Kidney glomerular epithelial cell (primary cell): Measurements from ENCODE around the gene MB21D2.

Source experiments
- DNase-seq: peaks from one replicate; lab custom pipeline; 2025; lab: John Stamatoyannopoulos, UW

MB21D2 gene

GRCh38 chr3:192833177-192833890, 84.3 kb downstream of the MB21D2 start:
- DNase-seq, result no peak

- no peak for DNase-seq
Observed at GRCh38 chr3:192831801-192832347, 85.8 kb downstream of the MB21D2 start.

GRCh38 chr3:192831111-192831644, 86.5 kb downstream of the MB21D2 start:
- DNase-seq, result peak; percentile 47

- DNase-seq, result no peak
Observed at GRCh38 chr3:192830291-192831110, 87.2 kb downstream of the MB21D2 start.

- no peak for DNase-seq
Observed at GRCh38 chr3:192827863-192828594, 89.6 kb downstream of the MB21D2 start.

GRCh38 chr3:192827208-192827607, 90.4 kb downstream of the MB21D2 start:
- DNase-seq, result no peak

- no peak for DNase-seq
Observed at GRCh38 chr3:192826214-192827006, 91.2 kb downstream of the MB21D2 start.

GRCh38 chr3:192825657-192826200, 91.9 kb downstream of the MB21D2 start:
- peak; percentile 85 for DNase-seq

GRCh38 chr3:192825216-192825615, 92.4 kb downstream of the MB21D2 start:
- DNase-seq, result no peak

- DNase-seq, result no peak
Observed at GRCh38 chr3:192824313-192824712, 93.3 kb downstream of the MB21D2 start.

GRCh38 chr3:192821161-192821560, 96.5 kb downstream of the MB21D2 start:
- DNase-seq, result no peak

- no peak for DNase-seq
Observed at GRCh38 chr3:192820161-192820560, 97.5 kb downstream of the MB21D2 start.

GRCh38 chr3:192819001-192819569, 98.6 kb downstream of the MB21D2 start:
- DNase-seq, result peak; percentile 89

GRCh38 chr3:192818126-192818525, 99.5 kb downstream of the MB21D2 start:
- DNase-seq, result no peak

GRCh38 chr3:192817506-192817905, 100.2 kb downstream of the MB21D2 start:
- DNase-seq, result no peak

- DNase-seq, result peak; percentile 9
Observed at GRCh38 chr3:192817053-192817452, 100.6 kb downstream of the MB21D2 start.

- DNase-seq, result peak; percentile 47
Observed at GRCh38 chr3:192816351-192816750, 101.3 kb downstream of the MB21D2 start.

GRCh38 chr3:192812743-192813383, 104.8 kb downstream of the MB21D2 start:
- peak; percentile 55 for DNase-seq

GRCh38 chr3:192805711-192806110, 111.9 kb downstream of the MB21D2 start:
- no peak for DNase-seq

GRCh38 chr3:192804502-192804901, 113.2 kb downstream of the MB21D2 start:
- no peak for DNase-seq
